Activated T-cell treated with anti-CD3 and anti-CD28 coated beads for 48 hours (primary cell): ENCODE data around the gene ZNF326.
"Not testable (repeated sequence)": the region's sequence is repeated elsewhere in the genome, so short reads cannot be mapped to it uniquely, and the experiment has no call there.

Experiments
- DNase-seq: peaks from one replicate; pipeline ENCODE4 v3.0.0-alpha.2; 2020; ENCODE audit warnings: low read depth

ZNF326 gene

GRCh38 chr1:89965193-89965768 lies 29.6 kb upstream of the ZNF326 start:
- no peak for DNase-seq

GRCh38 chr1:89966656-89967055 lies 28.3 kb upstream of the ZNF326 start:
- DNase-seq: no peak

GRCh38 chr1:89971600-89971999 lies 23.3 kb upstream of the ZNF326 start:
- DNase-seq: no peak

GRCh38 chr1:89972024-89972423 lies 22.9 kb upstream of the ZNF326 start:
- DNase-seq: no peak

- no peak for DNase-seq
Observed at GRCh38 chr1:89973471-89974127, 21.3 kb upstream of the ZNF326 start.

- DNase-seq: no peak
Observed at GRCh38 chr1:89974256-89974655, 20.7 kb upstream of the ZNF326 start.

- no peak for DNase-seq
Observed at GRCh38 chr1:89974696-89975470, 20.0 kb upstream of the ZNF326 start.

GRCh38 chr1:89975540-89976125 lies 19.3 kb upstream of the ZNF326 start:
- no peak for DNase-seq

GRCh38 chr1:89978755-89979154 lies 16.2 kb upstream of the ZNF326 start:
- DNase-seq: no peak

GRCh38 chr1:89980605-89981004 lies 14.3 kb upstream of the ZNF326 start:
- DNase-seq: no peak

- DNase-seq: not testable (repeated sequence)
Observed at GRCh38 chr1:89982846-89983245, 12.1 kb upstream of the ZNF326 start.

GRCh38 chr1:89984564-89985116 lies 10.3 kb upstream of the ZNF326 start:
- not testable (repeated sequence) for DNase-seq

GRCh38 chr1:89986020-89986419 lies 8.9 kb upstream of the ZNF326 start:
- DNase-seq: no peak

- DNase-seq: no peak
Observed at GRCh38 chr1:89987159-89987819, 7.6 kb upstream of the ZNF326 start.

GRCh38 chr1:89989099-89989498 lies 5.8 kb upstream of the ZNF326 start:
- DNase-seq: no peak

GRCh38 chr1:89989799-89990198 lies 5.1 kb upstream of the ZNF326 start:
- no peak for DNase-seq

GRCh38 chr1:89990976-89991831 lies 3.7 kb upstream of the ZNF326 start:
- DNase-seq: no peak

GRCh38 chr1:89993541-89993940 lies 1.4 kb upstream of the ZNF326 start:
- no peak for DNase-seq

GRCh38 chr1:89994231-89994804 lies 592 bp upstream of the ZNF326 start:
- DNase-seq: no peak

- DNase-seq: no peak
Observed at GRCh38 chr1:89995598-89996449, 914 bp downstream of the ZNF326 start.
